B cell (primary cell): Measurements from ENCODE around the gene VPS9D1. TPM values are rescaled to one million over a fixed set of nuclear protein-coding genes. Genes with fewer than 3 reads are reported as not detected.

Source experiments
- ATAC-seq: fragments of 200-7000 bp; cut with Tn5 transposase; one replicate; pipeline ENCODE4 v1.10.0; 2021; ENCODE audit warnings: low read depth, mild to moderate bottlenecking, moderate number of reproducible peaks, moderate library complexity
- CTCF ChIA-PET: fragments of 350-600 bp; sonication (Branson Sonifier 250); formaldehyde crosslinking; loops from one replicate; lab custom pipeline; 2021; ENCODE audit warnings: antibody characterized with exemption, inconsistent platforms; lab: Charles Lee
- POLR2A ChIA-PET: fragments of 350-600 bp; sonication (Branson Sonifier 250); formaldehyde crosslinking; loops from one replicate; lab custom pipeline; 2021; ENCODE audit warnings: antibody characterized with exemption; lab: Charles Lee
- DNase-seq: peaks from one replicate; pipeline ENCODE4 v3.0.0; 2013
- H2AFZ ChIP-seq: 2 replicates; pipeline ENCODE4 v1.6.1; 2012; ENCODE audit warnings: mild to moderate bottlenecking, low read depth, low read length; ENCODE audit not compliant: insufficient read depth, poor library complexity, severe bottlenecking
- H3K27ac ChIP-seq, 2 donors: 1 replicate in 1 of 2; 2 replicates in 1 of 2; pipeline ENCODE4 v1.5.1; 2012 to 2013; ENCODE audit warnings: low read length in 2 of 2, mild to moderate bottlenecking in 2 of 2, moderate library complexity in 1 of 2
- H3K27me3 ChIP-seq, 4 experiments: fragments of 200-600 bp in 1 of 4; sonication (generic) in 1 of 4; replicated peaks in 1 of 4; 1 replicate in 2 of 4; 2 replicates in 2 of 4; pipeline versions ENCODE4 v1.6.1 to v1.7.0; 2013 to 2016; ENCODE audit warnings: low read length in 3 of 4, mild to moderate bottlenecking in 2 of 4, mixed read lengths in 1 of 4, moderate library complexity in 1 of 4; ENCODE audit not compliant: insufficient read depth in 4 of 4, control insufficient read depth in 3 of 4; ENCODE audit errors: control extremely low read depth in 1 of 4
- H3K36me3 ChIP-seq, 2 experiments: replicated peaks in 1 of 2; 1 replicate in 1 of 2; 2 replicates in 1 of 2; pipeline versions ENCODE4 v1.6.1 to v1.7.1; 2013; ENCODE audit warnings: low read length in 1 of 2; ENCODE audit not compliant: insufficient read depth in 2 of 2, control insufficient read depth in 1 of 2; ENCODE audit errors: control extremely low read depth in 1 of 2, extremely low read depth in 1 of 2
- H3K4me1 ChIP-seq, 2 donors: fragments of 200-600 bp in 1 of 2; sonication (generic) in 1 of 2; 1 replicate in 1 of 2; 2 replicates in 1 of 2; pipeline versions ENCODE4 v1.5.1 to v1.6.1; 2013 to 2017; ENCODE audit warnings: low read length in 2 of 2; ENCODE audit not compliant: control insufficient read depth in 2 of 2, insufficient read depth in 2 of 2
- H3K4me2 ChIP-seq: replicated peaks from 2 replicates; pipeline ENCODE3; 2012; ENCODE audit warnings: mild to moderate bottlenecking, low read depth, low read length; ENCODE audit not compliant: poor library complexity, severe bottlenecking
- H3K4me3 ChIP-seq, 5 experiments: fragments of 200-600 bp in 1 of 5; sonication (generic) in 1 of 5; 1 replicate in 3 of 5; 2 replicates in 2 of 5; pipeline versions ENCODE4 v1.5.1 to v1.7.0; 2011 to 2016; ENCODE audit warnings: low read length in 4 of 5, mild to moderate bottlenecking in 4 of 5, low read depth in 2 of 5, control low read depth in 1 of 5, moderate library complexity in 1 of 5; ENCODE audit not compliant: insufficient read depth in 1 of 5; ENCODE audit errors: control extremely low read depth in 1 of 5, extremely low read depth in 1 of 5
- H3K79me2 ChIP-seq: fragments of 200-600 bp; sonication (generic); one replicate; pipeline ENCODE4 v1.6.0; 2016; ENCODE audit warnings: low read length; ENCODE audit not compliant: control insufficient read depth, insufficient read depth
- H3K9ac ChIP-seq: fragments of 200-600 bp; sonication (generic); 2 replicates; pipeline ENCODE4 v1.6.1; 2017; ENCODE audit warnings: mild to moderate bottlenecking, low read length, moderate library complexity
- H3K9me3 ChIP-seq, 3 donors: one replicate each; pipeline versions ENCODE4 v1.6.1 to v1.7.1; 2013; ENCODE audit warnings: low read length in 2 of 3; ENCODE audit not compliant: control insufficient read depth in 2 of 3, insufficient read depth in 1 of 3; ENCODE audit errors: control extremely low read depth in 1 of 3
- H4K20me1 ChIP-seq: 2 replicates; pipeline ENCODE4 v1.6.0; 2012; ENCODE audit warnings: mild to moderate bottlenecking, low read length; ENCODE audit not compliant: insufficient read depth, control insufficient read depth, poor library complexity, severe bottlenecking
- H3K27ac Mint-ChIP-seq: one replicate; pipeline ENCODE4 v1.8.0; 2021; ENCODE audit warnings: mixed read lengths
- H3K27me3 Mint-ChIP-seq: one replicate; pipeline ENCODE4 v1.8.0; 2021; ENCODE audit warnings: mixed read lengths
- H3K4me1 Mint-ChIP-seq: one replicate; pipeline ENCODE4 v1.8.0; 2021; ENCODE audit warnings: mixed read lengths
- H3K4me3 Mint-ChIP-seq: one replicate; pipeline ENCODE4 v1.8.0; 2021; ENCODE audit warnings: mixed read lengths
- H3K9me3 Mint-ChIP-seq: one replicate; pipeline ENCODE4 v1.8.0; 2022; ENCODE audit warnings: mixed read lengths; ENCODE audit not compliant: insufficient read depth
- EZH2 ChIP-seq: IDR thresholded peaks from 2 replicates; pipeline ENCODE4 v1.6.1; 2012; ENCODE audit warnings: borderline replicate concordance, low read depth, mild to moderate bottlenecking, moderate library complexity, low read length; ENCODE audit not compliant: insufficient read depth, poor library complexity, severe bottlenecking
- WGBS: methylation state at CpG from one replicate; pipeline ENCODE4 v1.1.5; 2013; ENCODE audit warnings: missing lambda C conversion rate; ENCODE audit not compliant: insufficient coverage; 5-methylcytosine and 5-hydroxymethylcytosine counted together
- intact Hi-C: fragments of 100-400 bp; cut with micrococcal nuclease; formaldehyde crosslinking; loops from one replicate; pipeline ENCODE4 v1.10.0; 2022
- polyA plus RNA-seq: library from polyadenylated mRNA; depleted of rRNA; stranded (reverse); fragments of >200 nt; gene quantifications from 2 replicates; pipeline ENCODE4 v1.2.3, GENCODE V29; 2012
- total RNA-seq, 2 donors: library from RNA; stranded (reverse); fragments of 120-200 nt in 1 of 2; gene quantifications; 1 replicate in 1 of 2; 2 replicates in 1 of 2; pipeline versions ENCODE4 v1.2.3 to v1.2.4, GENCODE V29; 2013 to 2022
- TF ChIP-seq, protein P1 (sequence below): fragments of 200-600 bp; IDR thresholded peaks from one replicate; pipeline ENCODE4 v1.8.0; 2022; ENCODE audit warnings: antibody characterized with exemption, mild to moderate bottlenecking

Gene VPS9D1
- total and polyA plus RNA-seq, 2 donors (not counting 1 experiment from before 2014, with no cell fraction given): 14.6 to 24.0 TPM

DNA sequence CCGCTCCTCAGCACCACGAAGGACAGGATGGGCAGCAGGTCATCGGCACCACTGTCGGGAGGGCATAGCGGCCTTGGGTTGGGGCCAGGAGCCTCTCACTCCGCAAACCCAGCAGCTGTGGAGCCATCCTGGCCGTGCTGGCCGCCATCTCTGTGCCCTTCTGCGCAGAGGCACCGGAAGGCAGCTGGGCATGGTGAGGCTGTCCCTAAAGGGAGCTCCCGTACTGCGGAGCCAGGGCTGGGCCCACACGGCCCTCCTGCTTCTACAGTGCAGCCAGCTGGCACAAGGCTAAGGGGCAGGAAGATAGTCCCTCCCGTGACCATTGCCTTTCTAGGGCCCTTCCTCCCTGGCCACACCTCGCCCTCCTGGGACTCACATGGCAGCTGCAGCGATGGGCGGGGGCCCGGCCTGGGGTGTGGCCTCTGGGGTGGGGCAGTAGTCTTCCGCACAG is 12.2 kb downstream of the VPS9D1 start:
- Histone ChIP-seq H3K4me2 (no peak overlapping the region), H3K36me3 (no peaks in the 10 kb centered on the region), H4K20me1 (no peaks in the 10 kb centered on the region), H3K27ac (no peak overlapping the region), H3K9ac (no peak overlapping the region), H3K79me2 (no peaks in the 10 kb centered on the region), H3K9me3 (no peaks in the 10 kb centered on the region), H3K27me3 (no peaks in the 10 kb centered on the region), H2AFZ (no peak overlapping the region), H3K4me3 (no peak overlapping the region), H3K4me1 (peaks cover 13 to 19% of the 10 kb centered on the region in 2 donors)
- Mint-ChIP-seq H3K9me3 (no peaks in the 10 kb centered on the region), H3K27me3 (no peaks in the 10 kb centered on the region), H3K27ac (no peak overlapping the region), H3K4me1 (peaks cover 8% of the 10 kb centered on the region), H3K4me3 (no peak overlapping the region)
- intact Hi-C loops: loop anchor here (10.0 kb wide), 1 partner anchor 56 kb away; no protein-coding TSS in a partner anchor
- TF ChIP-seq, protein P1, sequence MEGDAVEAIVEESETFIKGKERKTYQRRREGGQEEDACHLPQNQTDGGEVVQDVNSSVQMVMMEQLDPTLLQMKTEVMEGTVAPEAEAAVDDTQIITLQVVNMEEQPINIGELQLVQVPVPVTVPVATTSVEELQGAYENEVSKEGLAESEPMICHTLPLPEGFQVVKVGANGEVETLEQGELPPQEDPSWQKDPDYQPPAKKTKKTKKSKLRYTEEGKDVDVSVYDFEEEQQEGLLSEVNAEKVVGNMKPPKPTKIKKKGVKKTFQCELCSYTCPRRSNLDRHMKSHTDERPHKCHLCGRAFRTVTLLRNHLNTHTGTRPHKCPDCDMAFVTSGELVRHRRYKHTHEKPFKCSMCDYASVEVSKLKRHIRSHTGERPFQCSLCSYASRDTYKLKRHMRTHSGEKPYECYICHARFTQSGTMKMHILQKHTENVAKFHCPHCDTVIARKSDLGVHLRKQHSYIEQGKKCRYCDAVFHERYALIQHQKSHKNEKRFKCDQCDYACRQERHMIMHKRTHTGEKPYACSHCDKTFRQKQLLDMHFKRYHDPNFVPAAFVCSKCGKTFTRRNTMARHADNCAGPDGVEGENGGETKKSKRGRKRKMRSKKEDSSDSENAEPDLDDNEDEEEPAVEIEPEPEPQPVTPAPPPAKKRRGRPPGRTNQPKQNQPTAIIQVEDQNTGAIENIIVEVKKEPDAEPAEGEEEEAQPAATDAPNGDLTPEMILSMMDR: no peak
- TF ChIP-seq EZH2: no peak
- WGBS: 91% methylated on average over 19 of the region's 19 CpGs
- DNase-seq (no peak), ATAC-seq (no peak)
- POLR2A ChIA-PET: interaction anchor here (0.6 to 1.0 kb wide), 3 partner anchors 30 to 333 kb away, joined by 3 to 7 read pairs (median 7); no protein-coding TSS in a partner anchor
- CTCF ChIA-PET: interaction anchor here (1.2 to 7.6 kb wide), 5 partner anchors 53 to 201 kb away, joined by 3 to 105 read pairs (median 3); no protein-coding TSS in a partner anchor

DNA sequence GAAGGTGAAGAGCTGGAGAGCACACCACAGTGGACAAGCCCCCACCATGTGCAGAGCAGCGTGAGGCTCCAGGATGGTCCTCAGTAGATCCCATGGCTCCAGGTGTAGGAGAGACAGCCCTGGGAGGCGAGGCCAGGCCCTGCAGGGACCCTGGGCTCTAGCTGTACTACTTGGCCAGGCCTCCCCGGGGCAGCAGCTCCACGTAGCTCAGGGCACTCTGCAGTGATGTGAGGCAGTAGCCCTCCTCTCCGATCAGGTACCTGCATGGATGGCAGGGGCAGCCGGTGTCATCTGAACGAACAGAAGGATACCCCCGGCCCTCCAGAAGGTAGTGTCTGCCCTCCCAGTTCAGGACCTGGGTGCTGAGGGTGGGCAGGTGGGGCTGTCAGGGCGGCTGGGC is 13.0 kb downstream of the VPS9D1 start:
- Mint-ChIP-seq H3K4me3 (no peak overlapping the region), H3K27me3 (no peaks in the 10 kb centered on the region), H3K9me3 (no peaks in the 10 kb centered on the region), H3K4me1 (peaks cover 8% of the 10 kb centered on the region), H3K27ac (no peak overlapping the region)
- intact Hi-C loops: loop anchor here (10.0 kb wide), 1 partner anchor 57 kb away; no protein-coding TSS in a partner anchor
- Histone ChIP-seq H3K27me3 (no peaks in the 10 kb centered on the region), H3K9ac (no peak overlapping the region), H4K20me1 (no peaks in the 10 kb centered on the region), H3K36me3 (no peaks in the 10 kb centered on the region), H3K4me2 (no peak overlapping the region), H2AFZ (no peak overlapping the region), H3K9me3 (no peaks in the 10 kb centered on the region), H3K4me3 (no peak overlapping the region), H3K27ac (no peak overlapping the region), H3K79me2 (no peaks in the 10 kb centered on the region), H3K4me1 (peaks cover 13 to 18% of the 10 kb centered on the region in 2 donors)
- CTCF ChIA-PET: interaction anchor here (1.1 to 7.6 kb wide), 5 partner anchors 8 to 202 kb away, joined by 3 to 171 read pairs (median 28); no protein-coding TSS in a partner anchor
- WGBS: 97% methylated on average over 9 of the region's 9 CpGs
- TF ChIP-seq, protein P1: no peak
- no peak for TF ChIP-seq EZH2
- ATAC-seq (no peak), DNase-seq (no peak)
- POLR2A ChIA-PET: interaction anchor here (0.6 kb wide), 2 partner anchors 83 to 237 kb away, joined by 3 to 4 read pairs; no protein-coding TSS in a partner anchor
